ENCODE results near the gene NCOR2. TPM values are rescaled to one million over a fixed set of nuclear protein-coding genes. Genes with fewer than 3 reads are reported as not detected.

Gene NCOR2
- total RNA-seq, 1 experiment from 2014 or later: 326 TPM

DNA sequence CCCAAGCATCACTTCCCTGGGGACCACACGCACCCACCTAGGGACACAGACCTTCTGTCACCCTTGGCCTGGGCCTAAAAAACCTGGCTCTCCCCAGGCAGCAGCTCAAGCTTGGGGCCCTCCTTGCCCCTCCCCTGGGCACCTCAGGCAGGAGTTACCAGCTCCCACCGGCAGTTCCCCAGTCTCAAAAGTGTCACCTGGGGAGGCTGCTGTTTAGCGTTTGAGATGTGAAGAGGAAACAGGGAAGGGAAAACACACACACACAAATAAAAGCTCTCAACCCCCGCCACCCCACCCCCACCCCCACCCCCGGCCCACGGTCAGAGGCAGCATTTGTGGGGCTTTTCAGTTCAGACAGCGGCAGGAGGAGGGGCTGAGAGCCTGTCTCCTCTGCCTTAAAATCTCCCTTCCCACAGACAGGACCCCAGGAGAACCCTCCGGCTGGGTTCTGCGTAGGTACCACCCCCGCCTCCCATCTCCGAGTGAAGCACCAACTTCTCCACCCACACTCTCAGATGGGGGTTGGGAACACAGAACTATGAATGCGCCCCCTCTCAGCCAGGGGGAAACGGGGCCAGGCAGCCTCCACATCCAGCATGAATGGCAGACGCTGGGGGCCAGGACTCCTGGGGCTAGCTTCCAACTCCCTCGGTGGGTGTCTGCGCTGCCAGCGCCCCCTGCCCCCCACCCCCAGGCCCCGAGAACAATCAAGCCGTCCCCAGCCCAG is 3.0 kb downstream of the NCOR2 start (continued):
- no peak for TF ChIP-seq RELA (CRISPR knock-in tag; IDR thresholded peaks at IDR 0.05; ENCODE audit: borderline replicate concordance)
- TF ChIP-seq, protein P1, sequence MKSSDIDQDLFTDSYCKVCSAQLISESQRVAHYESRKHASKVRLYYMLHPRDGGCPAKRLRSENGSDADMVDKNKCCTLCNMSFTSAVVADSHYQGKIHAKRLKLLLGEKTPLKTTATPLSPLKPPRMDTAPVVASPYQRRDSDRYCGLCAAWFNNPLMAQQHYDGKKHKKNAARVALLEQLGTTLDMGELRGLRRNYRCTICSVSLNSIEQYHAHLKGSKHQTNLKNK (CRISPR knock-in tag; IDR thresholded peaks at IDR 0.05): no peak
- TF ChIP-seq, protein P2, sequence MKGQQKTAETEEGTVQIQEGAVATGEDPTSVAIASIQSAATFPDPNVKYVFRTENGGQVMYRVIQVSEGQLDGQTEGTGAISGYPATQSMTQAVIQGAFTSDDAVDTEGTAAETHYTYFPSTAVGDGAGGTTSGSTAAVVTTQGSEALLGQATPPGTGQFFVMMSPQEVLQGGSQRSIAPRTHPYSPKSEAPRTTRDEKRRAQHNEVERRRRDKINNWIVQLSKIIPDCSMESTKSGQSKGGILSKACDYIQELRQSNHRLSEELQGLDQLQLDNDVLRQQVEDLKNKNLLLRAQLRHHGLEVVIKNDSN (CRISPR knock-in tag; IDR thresholded peaks at IDR 0.05): no peak
- TF ChIP-seq, protein P3, sequence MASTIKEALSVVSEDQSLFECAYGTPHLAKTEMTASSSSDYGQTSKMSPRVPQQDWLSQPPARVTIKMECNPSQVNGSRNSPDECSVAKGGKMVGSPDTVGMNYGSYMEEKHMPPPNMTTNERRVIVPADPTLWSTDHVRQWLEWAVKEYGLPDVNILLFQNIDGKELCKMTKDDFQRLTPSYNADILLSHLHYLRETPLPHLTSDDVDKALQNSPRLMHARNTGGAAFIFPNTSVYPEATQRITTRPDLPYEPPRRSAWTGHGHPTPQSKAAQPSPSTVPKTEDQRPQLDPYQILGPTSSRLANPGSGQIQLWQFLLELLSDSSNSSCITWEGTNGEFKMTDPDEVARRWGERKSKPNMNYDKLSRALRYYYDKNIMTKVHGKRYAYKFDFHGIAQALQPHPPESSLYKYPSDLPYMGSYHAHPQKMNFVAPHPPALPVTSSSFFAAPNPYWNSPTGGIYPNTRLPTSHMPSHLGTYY (CRISPR knock-in tag; IDR thresholded peaks at IDR 0.05): no peak

DNA sequence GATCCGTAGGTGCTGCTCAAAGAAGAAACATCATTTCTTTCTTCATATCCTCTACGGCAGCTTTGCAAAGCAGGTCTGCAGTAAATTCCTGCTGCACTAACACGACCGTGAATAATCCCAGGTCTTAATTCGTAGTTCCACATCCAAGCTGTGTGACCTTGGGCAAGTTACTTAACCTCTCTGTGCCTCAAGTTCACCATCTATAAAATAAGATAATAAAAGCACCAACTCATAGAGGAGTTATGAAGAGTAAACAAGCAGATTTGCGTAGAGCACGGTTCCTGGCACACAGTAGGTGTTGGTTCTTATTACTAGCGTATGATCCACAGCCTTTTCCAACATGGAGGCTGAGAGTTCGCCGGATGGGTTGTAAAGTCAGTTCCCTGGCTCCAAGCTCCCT is 3.6 kb downstream of the NCOR2 start:
- H3K4me1 Mint-ChIP-seq: peaks cover 67% of the 10 kb centered on the region
- no peaks in the 10 kb centered on the region for H3K27me3 Mint-ChIP-seq (ENCODE audit: low read depth)
- TF ChIP-seq ZNF219 (CRISPR knock-in tag; IDR thresholded peaks at IDR 0.05; ENCODE audit: borderline replicate concordance): no peak
- TF ChIP-seq ZNF396 (CRISPR knock-in tag; IDR thresholded peaks at IDR 0.05; ENCODE audit: borderline replicate concordance): no peak
- TF ChIP-seq GTF2I (CRISPR knock-in tag; conservative IDR thresholded peaks at IDR 0.05): peak; percentile 54; the same call in 1 of the 2 replicates
- H3K4me3 Mint-ChIP-seq: peak overlapping the region; percentile 46
- peak overlapping the region; percentile 65; the same call in 1 of the 2 replicates for H3K27ac Mint-ChIP-seq
- no peak for ATAC-seq
- peaks cover 5% of the 10 kb centered on the region; the same call in 1 of the 2 replicates for H3K36me3 Mint-ChIP-seq
- CTCF ChIA-PET: interaction anchor here (0.7 to 1.6 kb wide), 3 partner anchors 23 to 192 kb away, joined by 3 to 5 read pairs (median 4); no protein-coding TSS in a partner anchor
- DNase-seq (ENCODE audit: low spot score): no peak
- peaks cover 3% of the 10 kb centered on the region; the same call in 1 of the 2 replicates for H3K9me3 Mint-ChIP-seq
- POLR2A ChIA-PET: no interaction called here

DNA sequence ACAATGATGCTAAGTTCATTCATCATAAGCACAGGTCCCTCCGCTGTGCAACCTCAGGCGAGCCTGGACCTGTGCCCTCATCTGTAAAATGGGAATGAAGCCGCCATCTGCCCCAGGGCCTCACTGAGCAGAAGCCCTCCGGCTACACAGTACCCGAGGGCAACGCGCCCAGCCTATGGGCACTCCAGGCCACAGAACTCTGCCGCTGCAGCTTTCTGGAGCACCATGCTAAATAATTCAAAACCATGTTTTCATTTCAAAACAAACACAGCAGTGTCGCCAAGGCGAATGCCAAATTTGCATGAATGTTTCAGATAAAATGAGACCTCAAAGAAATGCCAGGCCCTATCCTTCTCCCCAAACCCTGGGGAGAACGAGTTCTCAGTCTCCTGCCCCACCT is 4.0 kb downstream of the NCOR2 start:
- ATAC-seq (no peak), DNase-seq (ENCODE audit: low spot score) (no peak)
- Mint-ChIP-seq H3K27ac (peak overlapping the region; percentile 65; the same call in 1 of the 2 replicates), H3K4me3 (peak overlapping the region; percentile 46), H3K4me1 (peaks cover 66% of the 10 kb centered on the region), H3K27me3 (ENCODE audit: low read depth) (no peaks in the 10 kb centered on the region), H3K36me3 (peaks cover 5% of the 10 kb centered on the region; the same call in 1 of the 2 replicates), H3K9me3 (peaks cover 3% of the 10 kb centered on the region; the same call in 1 of the 2 replicates)
- TF ChIP-seq ZNF232 (CRISPR knock-in tag; IDR thresholded peaks at IDR 0.05) (no peak), GTF2I (CRISPR knock-in tag; conservative IDR thresholded peaks at IDR 0.05) (no peak), RORB (CRISPR knock-in tag; IDR thresholded peaks at IDR 0.05) (no peak), SMAD3 (CRISPR knock-in tag; IDR thresholded peaks at IDR 0.05; ENCODE audit: borderline replicate concordance) (no peak), JAZF1 (CRISPR knock-in tag; IDR thresholded peaks at IDR 0.05) (no peak), ZNF671 (CRISPR knock-in tag; IDR thresholded peaks at IDR 0.05) (no peak), ZNF396 (CRISPR knock-in tag; IDR thresholded peaks at IDR 0.05; ENCODE audit: borderline replicate concordance) (no peak), NFATC4 (CRISPR knock-in tag; IDR thresholded peaks at IDR 0.05) (no peak), ZNF121 (CRISPR knock-in tag; IDR thresholded peaks at IDR 0.05) (no peak), ZBTB21 (CRISPR knock-in tag; IDR thresholded peaks at IDR 0.05; ENCODE audit: borderline replicate concordance) (no peak)
- TF ChIP-seq, protein P4, sequence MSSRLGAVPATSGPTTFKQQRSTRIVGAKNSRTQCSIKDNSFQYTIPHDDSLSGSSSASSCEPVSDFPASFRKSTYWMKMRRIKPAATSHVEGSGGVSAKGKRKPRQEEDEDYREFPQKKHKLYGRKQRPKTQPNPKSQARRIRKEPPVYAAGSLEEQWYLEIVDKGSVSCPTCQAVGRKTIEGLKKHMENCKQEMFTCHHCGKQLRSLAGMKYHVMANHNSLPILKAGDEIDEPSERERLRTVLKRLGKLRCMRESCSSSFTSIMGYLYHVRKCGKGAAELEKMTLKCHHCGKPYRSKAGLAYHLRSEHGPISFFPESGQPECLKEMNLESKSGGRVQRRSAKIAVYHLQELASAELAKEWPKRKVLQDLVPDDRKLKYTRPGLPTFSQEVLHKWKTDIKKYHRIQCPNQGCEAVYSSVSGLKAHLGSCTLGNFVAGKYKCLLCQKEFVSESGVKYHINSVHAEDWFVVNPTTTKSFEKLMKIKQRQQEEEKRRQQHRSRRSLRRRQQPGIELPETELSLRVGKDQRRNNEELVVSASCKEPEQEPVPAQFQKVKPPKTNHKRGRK (CRISPR knock-in tag; IDR thresholded peaks at IDR 0.05; ENCODE audit: borderline replicate concordance): no peak
- TF ChIP-seq, protein P5, sequence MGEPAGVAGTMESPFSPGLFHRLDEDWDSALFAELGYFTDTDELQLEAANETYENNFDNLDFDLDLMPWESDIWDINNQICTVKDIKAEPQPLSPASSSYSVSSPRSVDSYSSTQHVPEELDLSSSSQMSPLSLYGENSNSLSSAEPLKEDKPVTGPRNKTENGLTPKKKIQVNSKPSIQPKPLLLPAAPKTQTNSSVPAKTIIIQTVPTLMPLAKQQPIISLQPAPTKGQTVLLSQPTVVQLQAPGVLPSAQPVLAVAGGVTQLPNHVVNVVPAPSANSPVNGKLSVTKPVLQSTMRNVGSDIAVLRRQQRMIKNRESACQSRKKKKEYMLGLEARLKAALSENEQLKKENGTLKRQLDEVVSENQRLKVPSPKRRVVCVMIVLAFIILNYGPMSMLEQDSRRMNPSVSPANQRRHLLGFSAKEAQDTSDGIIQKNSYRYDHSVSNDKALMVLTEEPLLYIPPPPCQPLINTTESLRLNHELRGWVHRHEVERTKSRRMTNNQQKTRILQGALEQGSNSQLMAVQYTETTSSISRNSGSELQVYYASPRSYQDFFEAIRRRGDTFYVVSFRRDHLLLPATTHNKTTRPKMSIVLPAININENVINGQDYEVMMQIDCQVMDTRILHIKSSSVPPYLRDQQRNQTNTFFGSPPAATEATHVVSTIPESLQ (CRISPR knock-in tag; IDR thresholded peaks at IDR 0.05): no peak
- TF ChIP-seq, protein P6, sequence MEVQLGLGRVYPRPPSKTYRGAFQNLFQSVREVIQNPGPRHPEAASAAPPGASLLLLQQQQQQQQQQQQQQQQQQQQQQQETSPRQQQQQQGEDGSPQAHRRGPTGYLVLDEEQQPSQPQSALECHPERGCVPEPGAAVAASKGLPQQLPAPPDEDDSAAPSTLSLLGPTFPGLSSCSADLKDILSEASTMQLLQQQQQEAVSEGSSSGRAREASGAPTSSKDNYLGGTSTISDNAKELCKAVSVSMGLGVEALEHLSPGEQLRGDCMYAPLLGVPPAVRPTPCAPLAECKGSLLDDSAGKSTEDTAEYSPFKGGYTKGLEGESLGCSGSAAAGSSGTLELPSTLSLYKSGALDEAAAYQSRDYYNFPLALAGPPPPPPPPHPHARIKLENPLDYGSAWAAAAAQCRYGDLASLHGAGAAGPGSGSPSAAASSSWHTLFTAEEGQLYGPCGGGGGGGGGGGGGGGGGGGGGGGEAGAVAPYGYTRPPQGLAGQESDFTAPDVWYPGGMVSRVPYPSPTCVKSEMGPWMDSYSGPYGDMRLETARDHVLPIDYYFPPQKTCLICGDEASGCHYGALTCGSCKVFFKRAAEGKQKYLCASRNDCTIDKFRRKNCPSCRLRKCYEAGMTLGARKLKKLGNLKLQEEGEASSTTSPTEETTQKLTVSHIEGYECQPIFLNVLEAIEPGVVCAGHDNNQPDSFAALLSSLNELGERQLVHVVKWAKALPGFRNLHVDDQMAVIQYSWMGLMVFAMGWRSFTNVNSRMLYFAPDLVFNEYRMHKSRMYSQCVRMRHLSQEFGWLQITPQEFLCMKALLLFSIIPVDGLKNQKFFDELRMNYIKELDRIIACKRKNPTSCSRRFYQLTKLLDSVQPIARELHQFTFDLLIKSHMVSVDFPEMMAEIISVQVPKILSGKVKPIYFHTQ (CRISPR knock-in tag; IDR thresholded peaks at IDR 0.05): no peak
- TF ChIP-seq, protein P7, sequence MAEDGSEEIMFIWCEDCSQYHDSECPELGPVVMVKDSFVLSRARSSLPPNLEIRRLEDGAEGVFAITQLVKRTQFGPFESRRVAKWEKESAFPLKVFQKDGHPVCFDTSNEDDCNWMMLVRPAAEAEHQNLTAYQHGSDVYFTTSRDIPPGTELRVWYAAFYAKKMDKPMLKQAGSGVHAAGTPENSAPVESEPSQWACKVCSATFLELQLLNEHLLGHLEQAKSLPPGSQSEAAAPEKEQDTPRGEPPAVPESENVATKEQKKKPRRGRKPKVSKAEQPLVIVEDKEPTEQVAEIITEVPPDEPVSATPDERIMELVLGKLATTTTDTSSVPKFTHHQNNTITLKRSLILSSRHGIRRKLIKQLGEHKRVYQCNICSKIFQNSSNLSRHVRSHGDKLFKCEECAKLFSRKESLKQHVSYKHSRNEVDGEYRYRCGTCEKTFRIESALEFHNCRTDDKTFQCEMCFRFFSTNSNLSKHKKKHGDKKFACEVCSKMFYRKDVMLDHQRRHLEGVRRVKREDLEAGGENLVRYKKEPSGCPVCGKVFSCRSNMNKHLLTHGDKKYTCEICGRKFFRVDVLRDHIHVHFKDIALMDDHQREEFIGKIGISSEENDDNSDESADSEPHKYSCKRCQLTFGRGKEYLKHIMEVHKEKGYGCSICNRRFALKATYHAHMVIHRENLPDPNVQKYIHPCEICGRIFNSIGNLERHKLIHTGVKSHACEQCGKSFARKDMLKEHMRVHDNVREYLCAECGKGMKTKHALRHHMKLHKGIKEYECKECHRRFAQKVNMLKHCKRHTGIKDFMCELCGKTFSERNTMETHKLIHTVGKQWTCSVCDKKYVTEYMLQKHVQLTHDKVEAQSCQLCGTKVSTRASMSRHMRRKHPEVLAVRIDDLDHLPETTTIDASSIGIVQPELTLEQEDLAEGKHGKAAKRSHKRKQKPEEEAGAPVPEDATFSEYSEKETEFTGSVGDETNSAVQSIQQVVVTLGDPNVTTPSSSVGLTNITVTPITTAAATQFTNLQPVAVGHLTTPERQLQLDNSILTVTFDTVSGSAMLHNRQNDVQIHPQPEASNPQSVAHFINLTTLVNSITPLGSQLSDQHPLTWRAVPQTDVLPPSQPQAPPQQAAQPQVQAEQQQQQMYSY (CRISPR knock-in tag; IDR thresholded peaks at IDR 0.05): no peak
- ChIA-PET POLR2A (no interaction called here), CTCF (no interaction called here)

Measured in WTC11 (cell line).